Fibroblast of pulmonary artery (primary cell): ENCODE measurements around the gene UGGT2.
A peak's percentile ranks its signal among the peaks of the same experiment; 100 is the strongest.
"Not testable (repeated sequence)": the region's sequence is repeated elsewhere in the genome, so short reads cannot be mapped to it uniquely, and the experiment has no call there.

ENCODE experiments used
- DNase-seq: peaks from one replicate; pipeline ENCODE4 v3.0.0-alpha.2; 2010; ENCODE audit warnings: low read depth
- H3K4me3 ChIP-seq: replicated peaks from 2 replicates; pipeline ENCODE4 v1.5.1; 2011; ENCODE audit warnings: low read depth, mild to moderate bottlenecking, control low read depth, low read length, moderate library complexity
- TF ChIP-seq, protein P1 (sequence below): IDR thresholded peaks from 2 replicates; pipeline ENCODE4 v1.5.1; 2011; ENCODE audit warnings: mild to moderate bottlenecking, control low read depth, low read length, inconsistent platforms; ENCODE audit errors: missing control alignments

Gene UGGT2

DNA sequence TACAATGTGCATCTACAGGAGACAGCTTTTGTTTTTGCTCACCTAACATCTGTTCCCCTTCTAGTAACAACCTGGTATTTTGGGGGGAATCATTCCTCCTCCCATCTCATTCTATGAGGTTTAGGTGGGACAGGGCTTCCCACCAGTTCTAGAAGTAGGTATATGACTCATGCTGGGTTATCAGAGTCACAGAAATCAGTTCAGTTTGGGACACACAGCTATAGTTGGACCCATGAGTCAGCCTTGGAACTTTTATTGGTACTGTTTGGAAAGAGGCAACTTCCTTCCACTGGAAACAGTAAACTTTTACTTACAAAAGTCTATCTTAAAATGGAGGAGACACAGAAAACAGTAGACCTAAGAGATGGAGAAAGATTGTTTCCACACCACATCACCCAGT lies 190.8 kb downstream of the UGGT2 start:
- H3K4me3 ChIP-seq, result no peak overlapping the region
- TF ChIP-seq, protein P1, sequence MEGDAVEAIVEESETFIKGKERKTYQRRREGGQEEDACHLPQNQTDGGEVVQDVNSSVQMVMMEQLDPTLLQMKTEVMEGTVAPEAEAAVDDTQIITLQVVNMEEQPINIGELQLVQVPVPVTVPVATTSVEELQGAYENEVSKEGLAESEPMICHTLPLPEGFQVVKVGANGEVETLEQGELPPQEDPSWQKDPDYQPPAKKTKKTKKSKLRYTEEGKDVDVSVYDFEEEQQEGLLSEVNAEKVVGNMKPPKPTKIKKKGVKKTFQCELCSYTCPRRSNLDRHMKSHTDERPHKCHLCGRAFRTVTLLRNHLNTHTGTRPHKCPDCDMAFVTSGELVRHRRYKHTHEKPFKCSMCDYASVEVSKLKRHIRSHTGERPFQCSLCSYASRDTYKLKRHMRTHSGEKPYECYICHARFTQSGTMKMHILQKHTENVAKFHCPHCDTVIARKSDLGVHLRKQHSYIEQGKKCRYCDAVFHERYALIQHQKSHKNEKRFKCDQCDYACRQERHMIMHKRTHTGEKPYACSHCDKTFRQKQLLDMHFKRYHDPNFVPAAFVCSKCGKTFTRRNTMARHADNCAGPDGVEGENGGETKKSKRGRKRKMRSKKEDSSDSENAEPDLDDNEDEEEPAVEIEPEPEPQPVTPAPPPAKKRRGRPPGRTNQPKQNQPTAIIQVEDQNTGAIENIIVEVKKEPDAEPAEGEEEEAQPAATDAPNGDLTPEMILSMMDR, result no peak
- DNase-seq, result no peak

DNA sequence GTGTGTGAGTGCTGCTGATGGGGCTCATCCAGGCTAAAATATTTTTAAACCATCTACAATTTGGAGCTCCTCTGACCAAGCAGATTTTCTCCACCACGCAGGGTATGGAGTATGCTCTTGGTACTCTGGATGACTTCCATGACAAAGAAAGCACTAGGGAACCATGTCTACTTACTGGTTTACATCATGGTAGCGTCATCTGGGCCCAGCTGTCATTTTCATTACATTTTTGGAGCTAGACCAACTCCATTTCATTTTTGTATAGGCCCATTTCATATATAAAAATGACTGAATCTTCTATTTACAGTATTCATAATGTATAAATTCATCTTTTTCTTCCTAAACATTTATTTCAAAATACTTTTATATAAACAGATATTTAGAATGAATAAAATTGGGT lies 191.9 kb downstream of the UGGT2 start:
- no peak overlapping the region for H3K4me3 ChIP-seq
- DNase-seq, result no peak
- TF ChIP-seq, protein P1, result no peak

DNA sequence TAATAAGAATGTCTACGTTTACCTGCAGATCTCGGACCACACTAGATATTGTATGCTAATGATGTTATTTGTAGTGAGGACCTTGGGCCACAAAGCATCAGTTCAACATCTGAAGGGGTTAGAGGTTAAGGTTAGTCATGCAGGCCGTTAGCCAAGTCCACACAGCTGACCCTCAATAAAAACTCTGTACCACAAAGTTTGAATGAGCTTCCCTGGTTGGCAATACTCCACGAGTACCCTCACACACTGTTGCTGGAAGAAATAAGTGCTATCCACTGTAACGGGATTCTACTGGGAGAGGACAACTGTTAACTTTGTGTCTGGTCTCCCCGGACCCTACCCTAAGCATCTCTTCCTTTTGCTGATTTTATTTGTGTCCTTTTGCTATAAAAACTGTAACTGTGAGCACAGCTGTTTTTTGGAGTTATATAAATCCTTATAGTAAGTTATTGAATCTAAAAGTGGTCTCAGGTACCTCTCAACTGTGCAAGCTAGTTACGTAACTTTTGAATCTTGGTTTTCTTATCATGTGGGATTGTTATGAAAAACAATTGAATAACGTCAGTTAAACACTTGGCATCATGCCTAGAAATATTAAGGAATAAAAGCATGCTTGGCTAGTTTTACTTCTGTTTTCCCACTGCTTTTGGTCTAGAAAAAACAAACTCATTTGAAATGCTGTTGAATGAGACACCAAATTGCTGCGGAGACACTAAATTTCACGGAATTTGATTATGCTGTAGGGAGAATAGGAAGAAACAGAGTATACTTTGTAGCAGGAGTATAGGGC lies 194.7 kb downstream of the UGGT2 start:
- H3K4me3 ChIP-seq, result peak overlapping the region; percentile 12
- peak; percentile 95 for DNase-seq

DNA sequence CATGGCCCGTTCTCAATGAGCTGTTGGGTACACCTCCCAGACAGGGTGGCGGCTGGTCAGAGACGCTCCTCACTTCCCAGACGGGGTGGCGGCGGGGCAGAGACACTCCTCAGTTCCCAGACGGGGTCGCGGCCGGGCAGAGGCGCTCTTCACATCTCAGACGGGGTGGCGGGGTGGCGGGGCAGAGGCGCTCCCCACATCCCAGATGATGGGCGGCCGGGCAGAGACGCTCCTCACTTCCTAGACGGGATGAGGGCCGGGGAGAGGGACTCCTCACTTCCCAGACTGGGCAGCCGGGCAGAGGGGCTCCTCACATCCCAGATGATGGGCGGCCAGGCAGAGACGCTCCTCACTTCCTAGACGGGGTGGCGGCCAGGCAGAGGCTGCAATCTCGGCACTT lies 207.5 kb downstream of the UGGT2 start:
- not testable (repeated sequence) for DNase-seq, H3K4me3 ChIP-seq

More for the DNA sequence above, 194.7 kb downstream of the UGGT2 start:
- TF ChIP-seq, protein P1, result no peak

DNA sequence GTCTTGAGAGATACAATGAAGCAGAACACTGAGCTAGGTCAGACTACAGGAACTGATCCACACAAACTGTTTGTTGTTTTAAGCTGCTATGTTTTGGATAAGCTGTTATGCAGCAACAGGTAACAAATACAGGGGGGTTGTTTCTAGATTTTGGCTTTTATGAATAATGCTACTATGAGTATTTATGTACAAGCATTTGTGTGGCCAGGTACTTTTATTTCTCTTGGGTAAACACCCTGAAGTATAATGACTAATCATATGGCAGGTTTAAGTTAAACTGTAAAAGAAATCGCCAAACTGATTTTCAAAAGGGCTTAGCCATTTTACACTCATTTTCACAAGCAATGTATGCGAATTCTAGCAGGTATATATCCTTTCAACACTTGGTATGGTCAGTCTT lies 210.3 kb downstream of the UGGT2 start:
- no peak overlapping the region for H3K4me3 ChIP-seq
- no peak for DNase-seq
- TF ChIP-seq, protein P1, result no peak

DNA sequence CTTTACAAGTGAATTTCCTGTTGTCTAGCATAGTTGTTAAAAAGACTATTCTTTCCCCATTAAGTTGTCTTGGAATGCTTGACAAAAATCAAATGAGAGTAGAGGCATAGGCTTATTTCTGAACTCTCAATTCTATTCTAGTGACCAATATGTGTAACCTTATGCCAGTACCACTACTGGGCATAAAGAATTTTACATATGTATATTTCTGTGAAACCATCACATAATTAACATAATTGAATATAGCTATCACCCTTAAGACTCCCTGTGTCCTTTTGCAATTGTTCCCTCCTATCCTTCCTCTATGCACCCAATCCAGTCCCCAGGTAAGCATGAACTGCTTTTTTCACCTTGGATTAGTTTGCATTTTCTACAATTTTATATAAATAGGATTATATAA lies 211.3 kb downstream of the UGGT2 start:
- TF ChIP-seq, protein P1, result no peak

DNA sequence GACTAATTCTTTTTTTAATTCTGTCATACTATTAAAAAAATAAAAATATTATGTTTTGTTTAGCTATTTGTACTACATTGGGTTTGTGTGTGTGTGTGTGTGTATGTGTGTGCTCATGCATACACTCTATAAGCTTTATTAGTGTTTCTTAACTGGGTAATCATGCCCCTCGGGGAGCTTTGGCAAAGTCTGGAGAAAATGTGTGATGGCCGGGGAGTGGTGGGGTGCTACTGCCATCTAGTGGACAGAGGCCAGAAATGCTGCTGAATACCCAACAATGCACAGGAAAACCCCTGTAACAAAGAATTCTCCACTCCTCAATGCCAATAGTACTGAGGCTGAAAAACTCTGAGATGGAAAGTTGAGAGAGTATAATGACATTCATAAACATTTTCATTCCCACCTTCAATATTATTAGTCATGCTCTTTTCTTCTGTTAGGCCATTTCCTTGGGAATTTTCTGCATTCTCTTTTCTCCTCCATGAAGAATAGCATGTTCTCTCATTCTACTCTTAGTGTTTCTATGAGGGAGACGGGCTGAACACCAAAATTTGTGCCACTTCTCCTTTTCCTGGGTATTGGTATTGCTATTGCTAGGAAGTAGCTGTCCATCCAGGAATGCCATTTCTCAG lies 219.0 kb downstream of the UGGT2 start:
- no peak overlapping the region for H3K4me3 ChIP-seq
- peak; percentile 77 for DNase-seq
- TF ChIP-seq, protein P1, result peak; percentile 87

More for the DNA sequence above, 211.3 kb downstream of the UGGT2 start:
- DNase-seq, result no peak
- H3K4me3 ChIP-seq, result no peak overlapping the region
